T-cell (primary cell): ENCODE results near the gene FBXO34. TPM values are rescaled to one million over a fixed set of nuclear protein-coding genes. Genes with fewer than 3 reads are reported as not detected.

Experiments
- ATAC-seq, 4 experiments: fragments of 200-7000 bp in 3 of 4; fragments of 150-1000 bp in 1 of 4; cut with Tn5 transposase; replicated peaks in 1 of 4; 1 replicate in 3 of 4; 2 replicates in 1 of 4; pipeline ENCODE4 v1.10.0; 2021; ENCODE audit warnings: moderate library complexity in 3 of 4, mild to moderate bottlenecking in 2 of 4, moderate number of reproducible peaks in 1 of 4
- CTCF ChIA-PET, 2 donors: fragments of 300-600 bp; sonication (Branson Sonifier 250); formaldehyde crosslinking; loops; one replicate each; lab custom pipeline; 2022; ENCODE audit warnings: antibody characterized with exemption in 2 of 2; lab: Charles Lee
- POLR2A ChIA-PET, 2 donors: fragments of 300-600 bp; sonication (Branson Sonifier 250); formaldehyde crosslinking; loops; one replicate each; lab custom pipeline; 2022; ENCODE audit warnings: antibody characterized with exemption in 2 of 2; lab: Charles Lee
- DNase-seq, 35 experiments: peaks; one replicate each; pipeline versions ENCODE4 v3.0.0 to v3.0.0-alpha.2; 2013 to 2023
- H3K27ac ChIP-seq: one replicate; pipeline ENCODE4 v1.5.1; 2013; ENCODE audit warnings: low read length
- H3K27me3 ChIP-seq, 2 experiments: replicated peaks in 1 of 2; 1 replicate in 1 of 2; 2 replicates in 1 of 2; pipeline versions ENCODE4 v1.6.1 to v1.7.0; 2013; ENCODE audit warnings: low read length in 1 of 2, mixed read lengths in 1 of 2; ENCODE audit not compliant: control insufficient read depth in 2 of 2, insufficient read depth in 2 of 2; ENCODE audit errors: extremely low read depth in 1 of 2
- H3K36me3 ChIP-seq, 2 donors: 1 replicate in 1 of 2; 2 replicates in 1 of 2; pipeline versions ENCODE4 v1.6.1 to v1.7.0; 2013; ENCODE audit warnings: low read length in 1 of 2; ENCODE audit not compliant: control insufficient read depth in 2 of 2, insufficient read depth in 1 of 2; ENCODE audit errors: extremely low read depth in 1 of 2
- H3K4me1 ChIP-seq, 2 experiments: 1 replicate in 1 of 2; 2 replicates in 1 of 2; pipeline versions ENCODE4 v1.6.1 to v1.7.0; 2013; ENCODE audit warnings: low read length in 2 of 2, mixed read lengths in 1 of 2; ENCODE audit not compliant: insufficient read depth in 2 of 2, control insufficient read depth in 1 of 2; ENCODE audit errors: extremely low read depth in 1 of 2
- H3K4me3 ChIP-seq, 2 donors: 1 replicate in 1 of 2; 2 replicates in 1 of 2; pipeline versions ENCODE4 v1.5.1 to v1.7.0; 2013; ENCODE audit warnings: mild to moderate bottlenecking in 2 of 2, low read length in 1 of 2, moderate library complexity in 1 of 2; ENCODE audit not compliant: control insufficient read depth in 1 of 2; ENCODE audit errors: extremely low read depth in 1 of 2
- H3K9me3 ChIP-seq: 2 replicates; pipeline ENCODE4 v1.7.0; 2013
- H3K27ac Mint-ChIP-seq, 2 donors: one replicate each; pipeline ENCODE4 v1.8.0; 2020 to 2021; ENCODE audit warnings: mild to moderate bottlenecking in 2 of 2, mixed read lengths in 2 of 2
- H3K27me3 Mint-ChIP-seq, 2 donors: one replicate each; pipeline ENCODE4 v1.8.0; 2021 to 2022; ENCODE audit warnings: mixed read lengths in 2 of 2
- H3K36me3 Mint-ChIP-seq: one replicate; pipeline ENCODE4 v1.8.0; 2021; ENCODE audit warnings: mixed read lengths
- H3K4me1 Mint-ChIP-seq, 3 donors: one replicate each; pipeline ENCODE4 v1.8.0; 2020 to 2022; ENCODE audit warnings: mixed read lengths in 3 of 3, mild to moderate bottlenecking in 1 of 3
- H3K4me3 Mint-ChIP-seq, 3 donors: one replicate each; pipeline ENCODE4 v1.8.0; 2020 to 2022; ENCODE audit warnings: mild to moderate bottlenecking in 3 of 3, mixed read lengths in 3 of 3, moderate library complexity in 3 of 3
- H3K9me3 Mint-ChIP-seq, 3 donors: one replicate each; pipeline ENCODE4 v1.8.0; 2020 to 2022; ENCODE audit warnings: mixed read lengths in 3 of 3
- WGBS: methylation state at CpG from one replicate; pipeline ENCODE4 v1.1.5; 2013; ENCODE audit warnings: missing lambda C conversion rate; ENCODE audit not compliant: insufficient coverage; 5-methylcytosine and 5-hydroxymethylcytosine counted together
- total RNA-seq, 35 experiments: library from RNA in 6 of 35; stranded (reverse) in 6 of 35; fragments of 120-200 nt in 1 of 35; gene quantifications; one replicate each; pipeline versions ENCODE4 v1.2.1 to v1.2.4 and lab custom pipeline; 2013 to 2026

FBXO34 gene
- total RNA-seq, 5 donors from 2014 or later (not counting 1 experiment from before 2014, with no cell fraction given) = 22.1 to 36.9 (median 28.7) TPM

- no peaks in the 10 kb centered on the region for H3K27me3 Mint-ChIP-seq
- peaks cover 58% of the 10 kb centered on the region for H3K36me3 Mint-ChIP-seq
- no peaks in the 10 kb centered on the region for H3K9me3 Mint-ChIP-seq
- Histone ChIP-seq H3K27me3 (no peaks in the 10 kb centered on the region), H3K9me3 (no peaks in the 10 kb centered on the region), H3K4me1 (peaks cover 3 to 4% of the 10 kb centered on the region in 2 experiments), H3K4me3 (no peak overlapping the region), H3K36me3 (peaks cover 0 to 48% of the 10 kb centered on the region in 2 donors), H3K27ac (no peak overlapping the region)
- H3K27ac Mint-ChIP-seq = peak overlapping the region in 1 of 2 donors; percentile 29
- ChIA-PET POLR2A (interaction anchor here (0.5 to 0.6 kb wide), 3 partner anchors 8 to 281 kb away, joined by 3 to 6 read pairs (median 3); no protein-coding TSS in a partner anchor), CTCF (no interaction called here)
- 89% methylated on average over 3 of the region's 5 CpGs for WGBS
- peaks cover 14 to 30% (median 18%) of the 10 kb centered on the region in 3 donors for H3K4me1 Mint-ChIP-seq
- no peak for DNase-seq
- no peak for ATAC-seq
- no peak overlapping the region for H3K4me3 Mint-ChIP-seq
These were observed 112.4 kb downstream of the FBXO34 start for GRCh38 chr14:55383541-55384140.

GRCh38 chr14:55384536-55384935, 113.3 kb downstream of the FBXO34 start:
- no peak overlapping the region for H3K4me3 Mint-ChIP-seq
- no peak for ATAC-seq
- ChIA-PET POLR2A (interaction anchor here in 1 of 2 donors (0.5 kb wide), 1 partner anchor 13 kb away, joined by 6 read pairs; no protein-coding TSS in a partner anchor), CTCF (interaction anchor here (0.5 to 0.6 kb wide), 2 partner anchors 197 to 933 kb away, joined by 3 to 6 read pairs; no protein-coding TSS in a partner anchor)
- Histone ChIP-seq H3K27me3 (no peaks in the 10 kb centered on the region), H3K4me1 (peaks cover 3 to 4% of the 10 kb centered on the region in 2 experiments), H3K27ac (no peak overlapping the region), H3K9me3 (no peaks in the 10 kb centered on the region), H3K4me3 (no peak overlapping the region), H3K36me3 (peaks cover 3 to 54% of the 10 kb centered on the region in 2 donors)
- no peak for DNase-seq
- no peaks in the 10 kb centered on the region for H3K27me3 Mint-ChIP-seq
- H3K27ac Mint-ChIP-seq = peak overlapping the region in 1 of 2 donors; percentile 8
- peaks cover 14 to 32% (median 21%) of the 10 kb centered on the region in 3 donors for H3K4me1 Mint-ChIP-seq
- 94% methylated on average over 2 of the region's 3 CpGs for WGBS
- peaks cover 63% of the 10 kb centered on the region for H3K36me3 Mint-ChIP-seq
- H3K9me3 Mint-ChIP-seq = no peaks in the 10 kb centered on the region

GRCh38 chr14:55386037-55386808, 115.0 kb downstream of the FBXO34 start:
- Histone ChIP-seq H3K36me3 (peaks cover 3 to 52% of the 10 kb centered on the region in 2 donors), H3K9me3 (no peaks in the 10 kb centered on the region), H3K4me3 (no peak overlapping the region), H3K27me3 (no peaks in the 10 kb centered on the region), H3K4me1 (peaks cover 3 to 4% of the 10 kb centered on the region in 2 experiments), H3K27ac (peak overlapping the region; percentile 63)
- ATAC-seq = peak in 3 of 4 experiments; percentile 26 to 54 (median 45)
- peak in 1 of 35 experiments; percentile 24 for DNase-seq
- Mint-ChIP-seq H3K27ac (peak overlapping the region; percentile 81 to 88), H3K4me3 (peak overlapping the region; percentile 31 to 71 (median 33)), H3K27me3 (no peaks in the 10 kb centered on the region), H3K4me1 (peaks cover 14 to 32% (median 21%) of the 10 kb centered on the region in 3 donors), H3K9me3 (no peaks in the 10 kb centered on the region), H3K36me3 (peaks cover 60% of the 10 kb centered on the region)
- CTCF ChIA-PET = no interaction called here
- 57% methylated on average over 5 of the region's 6 CpGs for WGBS
- POLR2A ChIA-PET = interaction anchor here in 1 of 2 donors (0.5 kb wide), 1 partner anchor 15 kb away, joined by 3 read pairs; no protein-coding TSS in a partner anchor

GRCh38 chr14:55387121-55387520, 115.9 kb downstream of the FBXO34 start:
- POLR2A ChIA-PET = interaction anchor here in 1 of 2 donors (0.6 kb wide), 1 partner anchor 838 kb away, joined by 3 read pairs; no protein-coding TSS in a partner anchor

GRCh38 chr14:55388160-55388559, 116.9 kb downstream of the FBXO34 start:
- POLR2A ChIA-PET = no interaction called here
- Histone ChIP-seq H3K27me3 (no peaks in the 10 kb centered on the region), H3K36me3 (peaks cover 3 to 38% of the 10 kb centered on the region in 2 donors), H3K9me3 (no peaks in the 10 kb centered on the region), H3K4me1 (peaks cover 0 to 4% of the 10 kb centered on the region in 2 experiments), H3K27ac (no peak overlapping the region), H3K4me3 (no peak overlapping the region)
- CTCF ChIA-PET = no interaction called here
- Mint-ChIP-seq H3K27me3 (no peaks in the 10 kb centered on the region), H3K36me3 (peaks cover 59% of the 10 kb centered on the region), H3K4me3 (no peak overlapping the region), H3K9me3 (no peaks in the 10 kb centered on the region), H3K27ac (peak overlapping the region in 1 of 2 donors; percentile 76), H3K4me1 (peaks cover 14 to 32% (median 21%) of the 10 kb centered on the region in 3 donors)
- no peak for DNase-seq
- ATAC-seq = no peak

More at GRCh38 chr14:55387121-55387520, 115.9 kb downstream of the FBXO34 start:
- H3K36me3 ChIP-seq = peaks cover 3 to 43% of the 10 kb centered on the region in 2 donors
- Mint-ChIP-seq H3K4me1 (peaks cover 14 to 32% (median 21%) of the 10 kb centered on the region in 3 donors), H3K4me3 (peak overlapping the region in 1 of 3 donors; percentile 0), H3K27ac (peak overlapping the region; percentile 18 to 81), H3K36me3 (peaks cover 56% of the 10 kb centered on the region), H3K9me3 (no peaks in the 10 kb centered on the region), H3K27me3 (no peaks in the 10 kb centered on the region)
- CTCF ChIA-PET = no interaction called here
- no peak for ATAC-seq
- H3K4me3 ChIP-seq = no peak overlapping the region
- peaks cover 3 to 4% of the 10 kb centered on the region in 2 experiments for H3K4me1 ChIP-seq
- 100% methylated on average over 3 of the region's 4 CpGs for WGBS
- peak overlapping the region; percentile 63 for H3K27ac ChIP-seq
- no peaks in the 10 kb centered on the region for H3K9me3 ChIP-seq
- DNase-seq = no peak
- H3K27me3 ChIP-seq = no peaks in the 10 kb centered on the region

- Histone ChIP-seq H3K4me3 (no peak overlapping the region), H3K4me1 (peaks cover 0 to 4% of the 10 kb centered on the region in 2 experiments), H3K36me3 (peaks cover 3 to 32% of the 10 kb centered on the region in 2 donors), H3K27me3 (no peaks in the 10 kb centered on the region), H3K27ac (no peak overlapping the region), H3K9me3 (no peaks in the 10 kb centered on the region)
- peak overlapping the region in 1 of 2 donors; percentile 6 for H3K27ac Mint-ChIP-seq
- ChIA-PET CTCF (no interaction called here), POLR2A (no interaction called here)
- no peaks in the 10 kb centered on the region for H3K9me3 Mint-ChIP-seq
- no peaks in the 10 kb centered on the region for H3K27me3 Mint-ChIP-seq
- DNase-seq = no peak
- ATAC-seq = no peak
- no CpG with 5 or more reads among the region's 4 CpGs for WGBS
- H3K4me1 Mint-ChIP-seq = peaks cover 14 to 30% (median 21%) of the 10 kb centered on the region in 3 donors
- H3K4me3 Mint-ChIP-seq = no peak overlapping the region
- peaks cover 54% of the 10 kb centered on the region for H3K36me3 Mint-ChIP-seq
These were observed 118.1 kb downstream of the FBXO34 start for GRCh38 chr14:55389330-55389729.
